ENCODE results near the gene PLEKHN1. TPM values are rescaled to one million over a fixed set of nuclear protein-coding genes. Genes with fewer than 3 reads are reported as not detected.
A peak's percentile ranks its signal among the peaks of the same experiment; 100 is the strongest.

Gene PLEKHN1
- total RNA-seq, 1 donor from 2014 or later = 1.6 TPM

- peak; percentile 13 for FAIRE-seq
- H3K36me3 ChIP-seq (ENCODE audit: control insufficient read depth, insufficient read depth, low read length) = no peaks in the 10 kb centered on the region
- peaks cover 13% of the 10 kb centered on the region for H3K27me3 ChIP-seq (ENCODE audit: control insufficient read depth, insufficient read depth, low read length)
- H3K4me3 ChIP-seq (ENCODE audit: low read depth, low read length) = no peak overlapping the region
- DNase-seq (ENCODE audit: low read depth) = no peak
- TF ChIP-seq CTCF (IDR thresholded peaks at IDR 0.05; ENCODE audit: insufficient read depth, low read length, severe bottlenecking) = no peak
These were observed 13.4 kb downstream of the PLEKHN1 start for GRCh38 chr1:979744-980072.

GRCh38 chr1:980137-980571 is 13.9 kb downstream of the PLEKHN1 start:
- TF ChIP-seq CTCF (IDR thresholded peaks at IDR 0.05; ENCODE audit: insufficient read depth, low read length, severe bottlenecking) = no peak
- H3K27me3 ChIP-seq (ENCODE audit: control insufficient read depth, insufficient read depth, low read length) = peaks cover 13% of the 10 kb centered on the region
- peak; percentile 39 for DNase-seq (ENCODE audit: low read depth)
- FAIRE-seq = no peak
- H3K36me3 ChIP-seq (ENCODE audit: control insufficient read depth, insufficient read depth, low read length) = no peaks in the 10 kb centered on the region
- no peak overlapping the region for H3K4me3 ChIP-seq (ENCODE audit: low read depth, low read length)

- Histone ChIP-seq H3K27me3 (ENCODE audit: control insufficient read depth, insufficient read depth, low read length) (peaks cover 13% of the 10 kb centered on the region), H3K4me3 (ENCODE audit: low read depth, low read length) (no peak overlapping the region), H3K36me3 (ENCODE audit: control insufficient read depth, insufficient read depth, low read length) (no peaks in the 10 kb centered on the region)
- DNase-seq (ENCODE audit: low read depth) = no peak
- no peak for FAIRE-seq
- no peak for TF ChIP-seq CTCF (IDR thresholded peaks at IDR 0.05; ENCODE audit: insufficient read depth, low read length, severe bottlenecking)
These were observed 14.5 kb downstream of the PLEKHN1 start for GRCh38 chr1:980602-981395.

- Histone ChIP-seq H3K36me3 (ENCODE audit: control insufficient read depth, insufficient read depth, low read length) (no peaks in the 10 kb centered on the region), H3K27me3 (ENCODE audit: control insufficient read depth, insufficient read depth, low read length) (peaks cover 13% of the 10 kb centered on the region), H3K4me3 (ENCODE audit: low read depth, low read length) (no peak overlapping the region)
- DNase-seq (ENCODE audit: low read depth) = no peak
- FAIRE-seq = no peak
- TF ChIP-seq CTCF (IDR thresholded peaks at IDR 0.05; ENCODE audit: insufficient read depth, low read length, severe bottlenecking) = no peak
These were observed 15.2 kb downstream of the PLEKHN1 start for GRCh38 chr1:981491-981954.

GRCh38 chr1:981955-982558 is 15.8 kb downstream of the PLEKHN1 start, which contains the start of gene PERM1:
PERM1 (minus strand) TSS chr1:982093; CDS start chr1:981029, 1,064 bp downstream.
- FAIRE-seq (no peak), DNase-seq (ENCODE audit: low read depth) (no peak)
- peaks cover 13% of the 10 kb centered on the region for H3K27me3 ChIP-seq (ENCODE audit: control insufficient read depth, insufficient read depth, low read length)
- no peak for TF ChIP-seq CTCF (IDR thresholded peaks at IDR 0.05; ENCODE audit: insufficient read depth, low read length, severe bottlenecking)
- no peak within 1 kb of the TSS for H3K4me3 ChIP-seq (ENCODE audit: low read depth, low read length)
- no peaks in the 10 kb centered on the region for H3K36me3 ChIP-seq (ENCODE audit: control insufficient read depth, insufficient read depth, low read length)

All from bronchial epithelial cell (primary cell).